ENCODE results near the gene SDF4.

SDF4 gene

GRCh38 chr1:1212780-1213344 lies 18.9 kb downstream of the SDF4 start:
- no peak for TF ChIP-seq CTCF (IDR thresholded peaks at IDR 0.05; ENCODE audit: extremely low read depth, missing control alignments)
- DNase-seq (ENCODE audit: low spot score), result peak; percentile 84

GRCh38 chr1:1211541-1212441 lies 20.0 kb downstream of the SDF4 start:
- TF ChIP-seq CTCF (IDR thresholded peaks at IDR 0.05; ENCODE audit: extremely low read depth, missing control alignments), result no peak
- no peak for DNase-seq (ENCODE audit: low spot score)

- no peak for TF ChIP-seq CTCF (IDR thresholded peaks at IDR 0.05; ENCODE audit: extremely low read depth, missing control alignments)
- no peak for DNase-seq (ENCODE audit: low spot score)
These were observed 20.9 kb downstream of the SDF4 start for GRCh38 chr1:1210726-1211540.

DNA sequence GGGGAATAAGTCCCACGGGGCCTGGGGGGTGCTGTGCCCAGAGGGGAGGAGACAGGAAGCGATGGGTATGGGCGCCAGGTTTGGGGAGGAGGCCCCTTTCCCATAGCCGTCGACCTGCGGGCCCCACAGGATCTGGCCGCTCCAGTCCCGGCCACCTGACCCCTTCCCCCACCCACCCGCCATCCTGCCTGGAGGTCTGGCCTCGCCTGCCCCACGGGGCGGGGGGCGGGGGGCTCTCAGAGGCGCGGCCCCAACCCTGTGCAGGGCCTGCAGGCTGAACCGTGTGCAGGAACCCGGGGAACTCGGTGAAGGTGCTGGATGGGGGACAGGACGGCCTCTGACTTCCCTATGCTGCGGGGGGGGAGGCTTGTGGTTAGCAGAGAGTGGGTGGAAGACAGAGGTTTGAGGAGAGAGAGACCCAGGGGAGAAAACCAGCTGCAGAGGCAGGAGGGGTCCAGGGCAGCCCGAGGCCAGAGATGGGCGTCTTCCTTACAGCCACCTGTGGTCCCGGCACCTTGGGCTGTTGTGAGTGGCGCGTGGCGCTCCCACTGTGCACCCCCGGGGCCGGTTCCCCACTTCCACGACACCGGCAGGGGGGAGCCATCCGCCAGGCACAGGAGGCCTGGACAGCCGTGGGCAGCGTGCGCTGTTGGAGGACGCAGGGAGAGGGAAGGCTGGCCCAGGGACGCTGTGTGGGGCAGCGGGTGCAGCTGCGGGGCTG lies 22.9 kb downstream of the SDF4 start:
- TF ChIP-seq CTCF (IDR thresholded peaks at IDR 0.05; ENCODE audit: extremely low read depth, missing control alignments), result no peak
- peak; percentile 73 for DNase-seq (ENCODE audit: low spot score)

DNA sequence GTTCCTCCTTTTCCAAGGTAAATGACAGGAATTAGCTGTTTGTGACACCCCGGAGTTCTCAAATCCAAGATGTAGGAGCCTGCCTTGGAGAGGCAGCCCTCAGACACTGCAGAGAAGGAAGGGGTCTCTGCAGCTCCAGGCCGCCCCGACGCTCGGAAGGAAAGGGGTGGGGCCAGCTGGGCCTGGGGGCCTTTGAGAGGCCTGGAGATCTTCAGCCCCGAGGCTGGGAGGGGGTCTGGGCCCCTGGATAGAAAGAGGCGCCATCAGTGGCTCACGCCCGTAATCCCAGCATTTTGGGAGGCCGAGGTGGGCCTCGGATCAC lies 24.3 kb downstream of the SDF4 start:
- no peak for TF ChIP-seq CTCF (IDR thresholded peaks at IDR 0.05; ENCODE audit: extremely low read depth, missing control alignments)
- no peak for DNase-seq (ENCODE audit: low spot score)

GRCh38 chr1:1206966-1207531 lies 24.8 kb downstream of the SDF4 start:
- no peak for TF ChIP-seq CTCF (IDR thresholded peaks at IDR 0.05; ENCODE audit: extremely low read depth, missing control alignments)
- DNase-seq (ENCODE audit: low spot score), result no peak
